RCC 7860 (cell line): ENCODE results near the gene CDC25B.

Source experiments
- DNase-seq: peaks from one replicate; pipeline ENCODE4 v3.0.0-alpha.2; 2015; ENCODE audit warnings: low spot score
- FAIRE-seq: peaks from 2 replicates; lab custom pipeline; 2012; peaks lifted over from hg19 to GRCh38; lab: Jason Lieb, UNC

The CDC25B gene

GRCh38 chr20:3795511-3796468 lies at the start of gene CDC25B:
Gene CDC25B, plus strand, starts transcription at chr20:3796310. Its CDS starts 222 bp downstream, at chr20:3796532.
- FAIRE-seq (no peak), DNase-seq (peak; percentile 83)

DNA sequence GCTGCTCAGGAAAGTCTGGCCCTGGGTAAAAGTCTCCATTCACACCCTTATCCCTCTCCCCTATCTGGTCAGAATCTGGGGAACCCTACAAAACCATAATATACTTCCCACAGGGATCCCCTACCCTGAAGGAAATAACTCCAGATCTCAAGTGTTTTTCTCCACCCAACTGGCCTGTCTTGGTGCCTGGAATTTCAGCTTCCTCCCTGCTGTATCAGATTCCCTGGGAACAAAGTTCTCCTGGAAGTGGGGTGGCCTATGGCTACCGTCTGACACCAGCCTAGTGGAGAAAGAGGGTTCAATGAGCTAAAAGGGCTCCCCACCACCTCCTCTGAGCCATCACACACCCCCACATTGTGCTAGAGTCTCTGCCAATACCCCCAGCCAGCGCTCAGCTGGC lies 48.6 kb upstream of the CDC25B start:
- FAIRE-seq = no peak
- no peak for DNase-seq

GRCh38 chr20:3748073-3748472 lies 48.0 kb upstream of the CDC25B start:
- FAIRE-seq (no peak), DNase-seq (no peak)

DNA sequence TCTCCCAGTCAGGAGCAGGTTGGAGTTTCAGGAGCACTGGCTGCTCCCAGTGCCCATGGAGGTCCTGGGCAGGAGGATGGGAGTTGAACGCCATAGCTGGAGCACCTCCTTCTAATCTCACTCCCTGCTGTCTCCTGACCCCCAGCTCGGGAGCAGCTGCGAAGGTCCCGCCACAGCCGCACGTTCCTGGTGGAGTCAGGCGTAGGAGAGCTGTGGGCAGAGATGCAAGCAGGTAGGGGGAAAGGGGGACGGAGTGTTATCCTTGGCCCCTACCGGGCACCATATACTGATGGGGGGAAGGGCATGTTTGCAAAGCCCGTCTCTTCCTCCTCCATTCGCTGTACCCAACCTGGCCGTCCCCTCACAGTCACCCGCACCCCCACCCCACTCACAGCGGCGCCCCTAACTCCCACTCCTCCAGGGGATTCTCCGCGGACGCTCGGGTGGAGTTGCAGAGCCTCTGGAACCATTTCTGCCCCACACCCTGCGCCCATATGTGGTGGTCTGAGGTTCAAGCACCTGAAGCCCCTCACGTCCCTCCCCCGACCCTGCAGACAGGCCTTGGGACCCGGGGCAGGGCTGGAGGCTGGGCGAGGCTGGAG lies 46.9 kb upstream of the CDC25B start:
- no peak for DNase-seq
- no peak for FAIRE-seq

DNA sequence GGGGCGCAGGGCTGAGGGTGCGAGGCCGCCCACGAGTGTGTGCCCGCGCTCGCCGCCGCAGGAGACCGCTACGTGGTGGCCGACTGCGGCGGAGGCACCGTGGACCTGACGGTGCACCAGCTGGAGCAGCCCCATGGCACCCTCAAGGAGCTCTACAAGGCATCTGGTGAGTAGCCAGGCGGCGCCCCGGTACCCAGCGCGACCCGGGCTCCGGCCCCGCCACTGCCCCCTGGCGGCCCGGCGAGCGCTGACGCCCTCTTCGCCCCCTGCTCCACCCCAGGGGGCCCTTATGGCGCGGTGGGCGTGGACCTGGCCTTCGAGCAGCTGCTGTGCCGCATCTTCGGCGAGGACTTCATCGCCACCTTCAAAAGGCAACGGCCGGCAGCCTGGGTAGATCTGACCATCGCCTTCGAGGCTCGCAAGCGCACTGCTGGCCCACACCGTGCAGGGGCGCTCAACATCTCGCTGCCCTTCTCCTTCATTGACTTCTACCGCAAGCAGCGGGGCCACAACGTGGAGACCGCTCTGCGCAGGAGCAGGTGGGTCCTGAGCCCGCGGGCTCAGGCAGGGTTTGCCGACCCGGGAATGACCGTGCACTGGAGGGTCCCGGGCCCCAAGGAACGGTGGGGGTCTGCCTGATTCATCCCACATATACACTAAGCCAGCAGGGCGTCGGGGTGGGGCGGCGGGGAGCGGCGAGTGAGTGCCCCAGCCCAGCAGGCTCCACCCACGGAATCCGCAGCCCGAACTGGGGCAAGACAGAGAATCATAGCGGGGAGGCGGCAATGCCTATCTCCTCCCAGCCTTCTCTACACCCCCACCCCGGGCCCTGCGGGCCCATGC lies 46.2 kb upstream of the CDC25B start:
- DNase-seq (no peak), FAIRE-seq (no peak)

- DNase-seq = no peak
- no peak for FAIRE-seq
These were observed 44.8 kb upstream of the CDC25B start for GRCh38 chr20:3751305-3751674.

- DNase-seq (no peak), FAIRE-seq (no peak)
These were observed 44.3 kb upstream of the CDC25B start for GRCh38 chr20:3751675-3752385.

DNA sequence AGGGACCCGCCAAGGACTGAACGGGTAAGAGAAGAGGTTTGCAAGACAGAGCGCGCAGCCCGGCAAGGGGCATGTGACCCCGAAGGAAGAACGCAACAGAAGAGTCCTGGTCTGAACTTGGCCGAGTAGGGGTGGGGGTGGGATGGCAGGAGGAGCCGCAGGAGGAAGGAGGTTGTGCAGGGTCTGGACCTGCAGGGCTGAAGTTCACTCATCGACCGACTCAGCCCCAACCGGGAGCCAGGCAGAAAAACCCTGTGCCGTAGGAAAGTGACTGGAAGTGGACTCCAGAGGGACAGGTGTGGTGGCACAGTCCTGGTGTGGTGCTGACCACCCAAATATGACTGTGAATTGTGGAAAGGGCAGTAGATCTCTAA lies 43.7 kb upstream of the CDC25B start:
- DNase-seq (no peak), FAIRE-seq (no peak)

DNA sequence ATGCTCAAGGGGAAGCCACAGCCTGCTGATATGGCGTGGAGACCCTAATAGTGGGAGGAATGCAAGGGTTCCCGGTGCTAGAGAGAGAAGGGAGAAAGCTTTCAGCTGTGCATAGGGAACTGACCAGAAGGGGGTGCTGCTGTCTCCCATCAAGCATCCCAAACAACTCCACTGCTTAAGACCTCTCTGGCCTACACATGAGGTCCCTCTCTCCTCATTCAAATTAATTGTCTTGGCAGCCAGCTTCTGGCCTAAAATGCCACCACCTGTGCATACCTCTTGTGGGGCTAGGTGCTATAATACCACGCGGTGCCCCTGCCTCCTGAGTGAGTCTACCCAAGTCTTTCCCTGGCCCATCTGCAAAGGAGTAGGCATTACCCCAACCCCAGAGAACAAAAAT lies 43.0 kb upstream of the CDC25B start:
- DNase-seq (peak; percentile 13), FAIRE-seq (no peak)

DNA sequence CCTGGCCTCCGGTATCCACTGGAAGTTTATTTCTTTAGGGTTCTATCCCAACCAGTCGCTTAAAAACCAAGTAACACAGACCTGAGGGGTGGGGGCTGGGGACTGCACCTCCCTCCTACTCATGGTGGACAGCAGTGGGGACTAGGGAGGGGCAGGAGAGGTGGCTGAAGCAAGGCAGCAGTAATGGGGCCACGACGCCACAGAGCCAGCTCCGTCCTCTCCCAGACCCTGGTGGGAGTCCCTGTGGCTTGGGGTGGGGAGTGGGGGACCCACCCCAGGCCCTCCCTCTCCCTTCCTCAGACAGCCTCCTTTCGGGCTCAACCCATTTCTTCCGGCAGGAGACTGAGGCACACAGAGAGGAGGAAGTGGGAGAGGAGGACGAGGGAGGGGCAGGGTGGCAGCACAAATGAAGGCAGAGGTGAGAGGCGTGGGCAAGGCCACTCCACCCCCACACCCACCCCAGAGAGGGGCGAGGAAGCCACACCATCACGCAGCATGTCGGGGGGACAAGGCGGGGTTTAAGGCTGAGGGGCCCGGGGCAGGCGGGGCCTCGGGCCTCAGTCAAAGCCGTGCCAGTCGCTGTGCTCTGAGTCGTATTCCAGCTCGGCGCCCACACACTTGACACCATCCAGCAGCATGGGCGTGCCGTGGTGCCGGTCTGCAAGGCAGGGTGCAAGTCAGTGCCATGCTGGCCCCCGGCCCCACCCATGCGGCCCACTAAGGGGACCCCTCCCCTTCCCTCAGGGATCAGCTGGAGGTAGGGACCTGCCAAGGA lies 42.4 kb upstream of the CDC25B start:
- DNase-seq (no peak), FAIRE-seq (no peak)

- no peak for DNase-seq
- FAIRE-seq = no peak
These were observed 41.9 kb upstream of the CDC25B start for GRCh38 chr20:3754276-3754630.

- DNase-seq (no peak), FAIRE-seq (no peak)
These were observed 40.8 kb upstream of the CDC25B start for GRCh38 chr20:3755269-3755668.

DNA sequence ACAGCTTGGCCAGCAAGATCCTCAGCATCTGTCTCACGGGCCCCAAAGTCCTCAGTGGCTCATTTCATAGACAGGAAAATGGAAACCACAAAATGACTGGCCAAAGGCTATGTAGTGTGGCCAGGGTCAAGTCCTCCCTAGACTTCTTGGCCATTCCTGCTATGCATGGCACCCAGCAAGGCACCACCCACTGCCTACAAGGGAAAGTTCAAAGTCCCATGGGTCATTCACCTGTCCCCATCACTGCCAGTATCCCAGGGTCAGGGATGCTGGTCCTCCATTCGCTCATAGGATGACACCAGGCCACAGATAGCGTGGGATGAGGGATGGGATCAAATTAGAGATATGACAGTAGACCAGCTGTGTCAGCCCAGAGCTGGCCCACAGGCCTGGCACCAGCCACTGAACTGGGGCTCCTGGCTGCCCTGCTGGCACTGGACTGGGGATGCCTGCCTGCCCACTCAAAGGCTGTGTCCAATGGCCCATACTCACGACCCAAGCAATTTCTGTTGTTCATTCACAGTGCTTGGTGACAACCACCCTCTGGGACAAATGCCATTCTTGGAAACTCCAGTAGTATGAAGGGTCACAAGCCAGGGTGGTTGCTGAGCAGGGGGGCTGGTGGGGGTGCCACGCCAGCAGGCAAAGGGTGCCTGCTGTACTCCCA lies 40.2 kb upstream of the CDC25B start:
- no peak for DNase-seq
- no peak for FAIRE-seq

DNA sequence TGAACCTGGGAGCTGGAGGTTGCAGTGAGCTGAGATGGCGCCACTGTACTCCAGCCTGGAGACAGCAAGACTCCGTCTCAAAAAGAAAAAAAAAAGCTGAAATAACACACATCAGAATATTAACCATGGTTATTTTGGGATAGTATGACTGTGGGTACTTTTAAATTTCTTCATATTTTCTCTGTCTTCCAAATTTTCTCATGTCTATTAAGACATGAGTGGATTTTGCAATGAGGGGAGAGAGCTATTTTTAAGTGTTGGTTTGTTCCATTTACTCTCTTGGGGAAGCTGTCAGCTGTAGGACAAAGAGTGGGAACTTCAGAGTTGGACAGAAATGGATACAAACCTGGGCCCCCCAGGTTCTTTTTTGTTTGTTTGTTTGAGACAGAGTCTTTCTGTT lies 38.8 kb upstream of the CDC25B start:
- FAIRE-seq = no peak
- no peak for DNase-seq

GRCh38 chr20:3758566-3758965 lies 37.5 kb upstream of the CDC25B start:
- no peak for FAIRE-seq
- DNase-seq = no peak

- FAIRE-seq (no peak), DNase-seq (no peak)
These were observed 36.7 kb upstream of the CDC25B start for GRCh38 chr20:3759316-3759823.

DNA sequence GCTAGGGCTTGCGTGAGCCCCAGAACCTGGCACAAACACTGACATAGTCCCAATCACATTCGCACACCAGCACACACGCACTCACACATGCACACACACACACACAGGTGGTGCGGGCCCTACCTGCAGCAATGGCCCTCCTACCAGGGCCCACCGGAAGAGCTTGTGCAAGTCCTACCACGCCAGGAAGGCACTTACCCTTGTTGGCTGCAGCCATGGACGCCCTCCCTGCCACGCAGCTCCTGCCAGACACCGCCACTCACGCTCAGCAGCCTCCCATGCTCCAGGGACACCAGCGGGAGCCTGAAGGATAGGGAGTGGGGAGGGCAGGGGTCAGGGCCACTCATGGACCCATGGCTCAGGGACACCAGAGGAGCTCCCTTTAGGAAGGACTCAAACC lies 36.2 kb upstream of the CDC25B start:
- DNase-seq (no peak), FAIRE-seq (no peak)

- DNase-seq (no peak), FAIRE-seq (no peak)
These were observed 35.3 kb upstream of the CDC25B start for GRCh38 chr20:3760655-3761348.
